Measurements from ENCODE around the gene PPFIBP2. TPM values are rescaled to one million over a fixed set of nuclear protein-coding genes. Genes with fewer than 3 reads are reported as not detected.

Gene PPFIBP2
- total RNA-seq, 4 donors from 2014 or later = 28.1 to 61.1 (median 49.4) TPM

GRCh38 chr11:7555052-7555699 lies 41.4 kb downstream of the PPFIBP2 start:
- no peak overlapping the region for H3K4me3 ChIP-seq
- no peaks in the 10 kb centered on the region for H3K27me3 ChIP-seq
- intact Hi-C loops (cut with DNase I) = no loop called here
- DNase-seq = no peak
- no peak for TF ChIP-seq POLR2A (IDR thresholded peaks at IDR 0.05)
- TF ChIP-seq, protein P1, sequence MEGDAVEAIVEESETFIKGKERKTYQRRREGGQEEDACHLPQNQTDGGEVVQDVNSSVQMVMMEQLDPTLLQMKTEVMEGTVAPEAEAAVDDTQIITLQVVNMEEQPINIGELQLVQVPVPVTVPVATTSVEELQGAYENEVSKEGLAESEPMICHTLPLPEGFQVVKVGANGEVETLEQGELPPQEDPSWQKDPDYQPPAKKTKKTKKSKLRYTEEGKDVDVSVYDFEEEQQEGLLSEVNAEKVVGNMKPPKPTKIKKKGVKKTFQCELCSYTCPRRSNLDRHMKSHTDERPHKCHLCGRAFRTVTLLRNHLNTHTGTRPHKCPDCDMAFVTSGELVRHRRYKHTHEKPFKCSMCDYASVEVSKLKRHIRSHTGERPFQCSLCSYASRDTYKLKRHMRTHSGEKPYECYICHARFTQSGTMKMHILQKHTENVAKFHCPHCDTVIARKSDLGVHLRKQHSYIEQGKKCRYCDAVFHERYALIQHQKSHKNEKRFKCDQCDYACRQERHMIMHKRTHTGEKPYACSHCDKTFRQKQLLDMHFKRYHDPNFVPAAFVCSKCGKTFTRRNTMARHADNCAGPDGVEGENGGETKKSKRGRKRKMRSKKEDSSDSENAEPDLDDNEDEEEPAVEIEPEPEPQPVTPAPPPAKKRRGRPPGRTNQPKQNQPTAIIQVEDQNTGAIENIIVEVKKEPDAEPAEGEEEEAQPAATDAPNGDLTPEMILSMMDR (IDR thresholded peaks at IDR 0.05) = no peak
- peaks cover 0 to 7% (median 0%) of the 10 kb centered on the region in 3 donors for H3K4me1 ChIP-seq
- no peaks in the 10 kb centered on the region for H3K9me3 ChIP-seq
- H3K36me3 ChIP-seq = peaks cover 0 to 24% (median 0%) of the 10 kb centered on the region in 3 donors
- 72 to 73% methylated on average over 7 of the region's 7 CpGs for WGBS, 2 donors
- no peak overlapping the region for H3K27ac ChIP-seq

GRCh38 chr11:7558046-7558445 lies 44.2 kb downstream of the PPFIBP2 start:
- no peak overlapping the region for H3K27ac ChIP-seq
- H3K9me3 ChIP-seq = no peaks in the 10 kb centered on the region
- H3K27me3 ChIP-seq = no peaks in the 10 kb centered on the region
- no peak for TF ChIP-seq POLR2A (IDR thresholded peaks at IDR 0.05)
- TF ChIP-seq, protein P1 (IDR thresholded peaks at IDR 0.05) = no peak
- intact Hi-C loops (cut with DNase I) = no loop called here
- no peaks in the 10 kb centered on the region for H3K36me3 ChIP-seq
- peaks cover 0 to 7% (median 0%) of the 10 kb centered on the region in 3 donors for H3K4me1 ChIP-seq
- no peak for DNase-seq
- H3K4me3 ChIP-seq = no peak overlapping the region

- Histone ChIP-seq H3K27me3 (no peaks in the 10 kb centered on the region), H3K4me3 (no peak overlapping the region), H3K4me1 (peaks cover 0 to 7% (median 0%) of the 10 kb centered on the region in 3 donors), H3K36me3 (no peaks in the 10 kb centered on the region), H3K27ac (no peak overlapping the region), H3K9me3 (no peaks in the 10 kb centered on the region)
- WGBS, 2 donors = 57 to 68% methylated on average over 4 of the region's 4 CpGs
- DNase-seq = no peak
- intact Hi-C loops (cut with DNase I) = no loop called here
- TF ChIP-seq POLR2A (IDR thresholded peaks at IDR 0.05) = no peak
- TF ChIP-seq, protein P1 (IDR thresholded peaks at IDR 0.05) = no peak
Observed at GRCh38 chr11:7559398-7560283, 45.8 kb downstream of the PPFIBP2 start.

GRCh38 chr11:7561562-7561961 lies 47.8 kb downstream of the PPFIBP2 start:
- intact Hi-C loops (cut with DNase I) = no loop called here
- Histone ChIP-seq H3K4me3 (no peak overlapping the region), H3K36me3 (peaks cover 0 to 14% (median 0%) of the 10 kb centered on the region in 3 donors), H3K9me3 (no peaks in the 10 kb centered on the region), H3K27ac (no peak overlapping the region), H3K27me3 (no peaks in the 10 kb centered on the region), H3K4me1 (no peaks in the 10 kb centered on the region)
- DNase-seq = no peak
- no peak for TF ChIP-seq POLR2A (IDR thresholded peaks at IDR 0.05)
- TF ChIP-seq, protein P1 (IDR thresholded peaks at IDR 0.05) = no peak
- WGBS, 2 donors = 50 to 54% methylated on average over 2 of the region's 2 CpGs

DNA sequence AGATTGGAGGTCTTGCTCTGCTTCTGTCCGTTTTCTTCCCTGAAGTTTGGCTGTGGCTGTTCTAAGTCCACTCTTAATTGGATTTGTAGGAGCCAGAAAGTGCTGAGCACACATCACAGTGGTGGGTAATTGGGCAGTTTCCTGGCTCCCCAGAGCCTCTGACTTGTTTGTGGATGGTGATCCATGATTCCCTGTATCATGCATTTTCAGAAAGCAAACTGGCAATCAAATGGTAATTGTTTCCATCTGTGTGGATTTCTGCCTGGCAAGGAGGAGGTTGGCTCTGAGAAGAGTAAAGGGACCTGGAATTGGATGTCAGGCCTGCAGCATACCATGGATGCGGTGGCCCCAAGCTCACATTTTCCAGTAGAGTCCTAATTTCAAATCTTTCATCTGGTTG lies 49.5 kb downstream of the PPFIBP2 start:
- Histone ChIP-seq H3K36me3 (peaks cover 0 to 31% (median 0%) of the 10 kb centered on the region in 3 donors), H3K9me3 (no peaks in the 10 kb centered on the region), H3K4me3 (no peak overlapping the region), H3K4me1 (no peaks in the 10 kb centered on the region), H3K27ac (no peak overlapping the region), H3K27me3 (no peaks in the 10 kb centered on the region)
- DNase-seq = no peak
- TF ChIP-seq, protein P1 (IDR thresholded peaks at IDR 0.05) = no peak
- no peak for TF ChIP-seq POLR2A (IDR thresholded peaks at IDR 0.05)
- 77 to 91% methylated on average over 2 of the region's 2 CpGs for WGBS, 2 donors
- intact Hi-C loops (cut with DNase I) = no loop called here

All from esophagus squamous epithelium (tissue), 5 donors.